PC-9 (cell line): ENCODE measurements around the gene UGGT2.

Experiments
- CTCF ChIP-seq: fragments of 200-600 bp; sonication (generic); conservative IDR thresholded peaks from 2 replicates; pipeline ENCODE4 v1.6.1; 2017; ENCODE audit warnings: mixed run types, antibody characterized with exemption, mild to moderate bottlenecking, moderate library complexity
- EZH2 ChIP-seq: fragments of 200-600 bp; sonication (generic); IDR thresholded peaks from 2 replicates; pipeline ENCODE4 v1.8.0; 2017; ENCODE audit warnings: antibody characterized with exemption, low read depth

- TF ChIP-seq CTCF: no peak
- no peak for TF ChIP-seq EZH2
These were observed 219.5 kb downstream of the UGGT2 start for GRCh38 chr13:95833719-95834118.
